Thyroid gland (tissue), 4 donors: ENCODE data around the gene RAB4B.
A peak's percentile ranks its signal among the peaks of the same experiment; 100 is the strongest.

Experiments used
- CTCF ChIP-seq, 6 experiments: fragments of 200-600 bp in 3 of 6; fragments of 450-650 bp in 3 of 6; sonication (generic) in 3 of 6; IDR thresholded peaks; one replicate each; pipeline ENCODE4 v1.5.1; 2016 to 2019; ENCODE audit warnings: antibody characterized with exemption in 6 of 6, mild to moderate bottlenecking in 2 of 6, inconsistent platforms in 1 of 6, moderate library complexity in 1 of 6
- POLR2A ChIP-seq, 2 donors: fragments of 450-650 bp; IDR thresholded peaks; one replicate each; pipeline ENCODE4 v1.6.1; 2017; ENCODE audit warnings: antibody characterized with exemption in 2 of 2, mild to moderate bottlenecking in 2 of 2, moderate library complexity in 1 of 2

DNA sequence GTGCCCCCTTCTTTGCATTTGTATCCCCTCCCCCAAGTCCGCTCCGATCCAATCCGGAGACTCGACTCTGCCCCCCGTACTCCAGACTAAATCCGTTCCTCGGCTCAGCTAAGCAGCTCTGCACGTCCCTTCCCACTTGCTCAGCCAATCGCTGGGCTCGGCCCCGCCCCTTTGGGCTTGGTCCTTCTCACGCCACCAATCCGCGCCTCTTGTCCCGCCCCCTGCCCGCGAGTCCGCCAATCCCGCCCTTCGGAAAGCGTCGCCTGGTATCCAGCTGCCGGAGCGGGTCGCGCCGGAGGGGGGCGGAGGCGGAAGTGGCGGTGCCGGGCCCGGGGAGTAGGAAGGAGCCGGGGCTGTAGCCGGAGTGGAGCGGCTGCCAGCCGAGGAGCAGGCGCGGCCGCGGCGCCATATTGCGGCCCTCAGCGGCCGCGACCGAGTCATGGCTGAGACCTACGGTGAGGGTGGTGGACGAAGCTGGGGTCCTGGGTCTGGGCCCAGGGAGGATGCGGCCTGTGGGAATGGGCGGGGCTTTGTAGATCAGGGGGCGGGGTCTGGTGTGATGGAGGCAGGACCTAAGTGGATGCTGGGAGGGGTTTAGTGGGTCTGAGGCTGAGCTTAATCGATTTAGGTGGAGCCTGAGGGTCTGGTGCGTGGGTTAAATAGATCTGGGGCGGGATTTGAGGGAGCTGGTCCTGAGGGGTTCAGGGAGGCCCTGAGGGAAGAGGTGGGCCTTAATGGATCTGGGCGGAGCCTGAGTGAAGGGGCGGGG, at the start of gene RAB4B:
- TF ChIP-seq CTCF (IDR thresholded peaks at IDR 0.05) (peak in 3 of 6 experiments; percentile 14 to 25 (median 21)), POLR2A (IDR thresholded peaks at IDR 0.05) (peak; percentile 56 to 75)
